Right ventricle myocardium inferior (tissue), 1 donor: ENCODE data around the gene C19orf33. TPM values are rescaled to one million over a fixed set of nuclear protein-coding genes. Genes with fewer than 3 reads are reported as not detected.

Experiments
- ATAC-seq: fragments of 200-7000 bp; cut with Tn5 transposase; one replicate; pipeline ENCODE4 v1.9.1; 2020; ENCODE audit warnings: mild to moderate bottlenecking, moderate library complexity
- DNase-seq: peaks from one replicate; pipeline ENCODE4 v3.0.0; 2021; ENCODE audit errors: missing footprints
- intact Hi-C: fragments of 100-400 bp; cut with DNase I; formaldehyde crosslinking; loops from one replicate; pipeline ENCODE4 v1.11.0; 2022
- total RNA-seq: library from RNA; stranded (reverse); fragmentation: NEBNext Ultra II Directional; extraction: Animal tissue kit (Norgen Biotek cat#: 25700); gene quantifications from one replicate; pipeline ENCODE4 v1.2.1, GENCODE V29; 2021
- donor health status: DM: no; HTN: yes; CAD: no; lungs with severe emphysema.

The C19orf33 gene
- total RNA-seq, 1 donor from 2014 or later: 6.7 TPM

- intact Hi-C loops: no loop called here
- ATAC-seq (peak; percentile 44), DNase-seq (no peak)
Observed at GRCh38 chr19:38304866-38305429, 897 bp downstream of the C19orf33 start.

- ATAC-seq (no peak), DNase-seq (no peak)
- intact Hi-C loops: no loop called here
Observed at GRCh38 chr19:38306236-38306635, 2.2 kb downstream of the C19orf33 start.

- intact Hi-C loops: no loop called here
- ATAC-seq (no peak), DNase-seq (no peak)
Observed at GRCh38 chr19:38307076-38307475, 3.0 kb downstream of the C19orf33 start.

GRCh38 chr19:38307597-38307996 is 3.5 kb downstream of the C19orf33 start:
- intact Hi-C loops: no loop called here
- DNase-seq: no peak
- no peak for ATAC-seq

- intact Hi-C loops: no loop called here
- DNase-seq: no peak
- ATAC-seq: no peak
Observed at GRCh38 chr19:38308006-38308766, 4.1 kb downstream of the C19orf33 start.

- intact Hi-C loops: no loop called here
- DNase-seq: no peak
- ATAC-seq: no peak
Observed at GRCh38 chr19:38308926-38309614, 5.0 kb downstream of the C19orf33 start.

- DNase-seq: no peak
- intact Hi-C loops: no loop called here
- no peak for ATAC-seq
Observed at GRCh38 chr19:38309615-38310278, 5.7 kb downstream of the C19orf33 start.

- no peak for DNase-seq
- no peak for ATAC-seq
- intact Hi-C loops: no loop called here
Observed at GRCh38 chr19:38310279-38310670, 6.2 kb downstream of the C19orf33 start.

GRCh38 chr19:38310986-38311385 is 6.9 kb downstream of the C19orf33 start:
- ATAC-seq (no peak), DNase-seq (no peak)
- intact Hi-C loops: no loop called here

GRCh38 chr19:38315657-38316476 is 11.8 kb downstream of the C19orf33 start, which contains the start of gene YIF1B:
Gene YIF1B (minus strand): TSS chr19:38315947. CDS start chr19:38315917, 30 bp downstream.
- peak; percentile 96 for ATAC-seq
- intact Hi-C loops: loop anchor here (5.0 kb wide), 2 partner anchors 39 to 64 kb away; no protein-coding TSS in a partner anchor
- peak; percentile 98 for DNase-seq

- intact Hi-C loops: loop anchor here (5.0 kb wide), 2 partner anchors 39 to 64 kb away; no protein-coding TSS in a partner anchor
- ATAC-seq: no peak
Observed at GRCh38 chr19:38316477-38317067, 12.5 kb downstream of the C19orf33 start.

GRCh38 chr19:38317104-38317612 is 13.1 kb downstream of the C19orf33 start:
- intact Hi-C loops: loop anchor here (5.0 kb wide), 2 partner anchors 40 to 65 kb away; no protein-coding TSS in a partner anchor
- ATAC-seq: no peak
- no peak for DNase-seq

More at GRCh38 chr19:38316477-38317067, 12.5 kb downstream of the C19orf33 start:
- no peak for DNase-seq

- intact Hi-C loops: loop anchor here (5.0 kb wide), 2 partner anchors 41 to 66 kb away; no protein-coding TSS in a partner anchor
- no peak for DNase-seq
- ATAC-seq: no peak
Observed at GRCh38 chr19:38318660-38319059, 14.6 kb downstream of the C19orf33 start.

- ATAC-seq (no peak), DNase-seq (peak; percentile 76)
- intact Hi-C loops: loop anchor here (5.0 kb wide), 2 partner anchors 42 to 67 kb away; no protein-coding TSS in a partner anchor
Observed at GRCh38 chr19:38319421-38320258, 15.6 kb downstream of the C19orf33 start, which contains the start of gene KCNK6. Gene KCNK6 (plus strand): TSS chr19:38319845. CDS start chr19:38319951, 106 bp downstream.

GRCh38 chr19:38320969-38321339 is 16.9 kb downstream of the C19orf33 start:
- intact Hi-C loops: no loop called here
- no peak for ATAC-seq
- DNase-seq: no peak

GRCh38 chr19:38321646-38322196 is 17.7 kb downstream of the C19orf33 start:
- peak; percentile 80 for DNase-seq
- peak; percentile 82 for ATAC-seq
- intact Hi-C loops: no loop called here
